Measurements from ENCODE around the gene DAPK1.

DNA sequence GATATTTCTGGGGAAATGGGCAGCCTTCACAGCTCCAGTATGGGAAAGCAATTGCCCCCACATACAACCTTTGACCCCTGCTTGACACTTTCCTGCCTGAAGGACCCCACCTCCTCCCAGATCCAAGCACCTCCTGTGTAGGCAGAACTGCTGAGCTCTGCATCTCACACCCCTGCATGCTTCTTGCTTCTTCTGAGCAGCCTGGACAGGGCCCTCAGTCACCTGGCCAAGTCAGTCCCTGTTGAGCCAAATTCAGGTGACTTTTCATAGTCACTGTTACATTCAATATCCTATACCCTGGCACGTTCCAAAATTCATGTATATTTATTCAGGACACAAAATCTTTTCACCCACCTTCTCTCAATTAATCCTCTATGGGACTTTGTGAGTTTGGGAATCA, 197.9 kb downstream of the DAPK1 start:
- no peak for TF ChIP-seq EZH2 (IDR thresholded peaks at IDR 0.05; ENCODE audit: borderline replicate concordance, insufficient read depth, low read length, poor library complexity, severe bottlenecking)
- no peak for TF ChIP-seq CTCF (IDR thresholded peaks at IDR 0.05; ENCODE audit: poor library complexity, severe bottlenecking)
- no peak for TF ChIP-seq EP300 (conservative IDR thresholded peaks at IDR 0.05; ENCODE audit: poor library complexity, severe bottlenecking)
- no peak for TF ChIP-seq POLR2AphosphoS5 (IDR thresholded peaks at IDR 0.05)
- no peak for TF ChIP-seq SMC3 (conservative IDR thresholded peaks at IDR 0.05; ENCODE audit: poor library complexity)
- no peak for TF ChIP-seq TAF1 (IDR thresholded peaks at IDR 0.05; ENCODE audit: low read depth)
- TF ChIP-seq RAD21 (conservative IDR thresholded peaks at IDR 0.05), result no peak
- TF ChIP-seq, protein P1, sequence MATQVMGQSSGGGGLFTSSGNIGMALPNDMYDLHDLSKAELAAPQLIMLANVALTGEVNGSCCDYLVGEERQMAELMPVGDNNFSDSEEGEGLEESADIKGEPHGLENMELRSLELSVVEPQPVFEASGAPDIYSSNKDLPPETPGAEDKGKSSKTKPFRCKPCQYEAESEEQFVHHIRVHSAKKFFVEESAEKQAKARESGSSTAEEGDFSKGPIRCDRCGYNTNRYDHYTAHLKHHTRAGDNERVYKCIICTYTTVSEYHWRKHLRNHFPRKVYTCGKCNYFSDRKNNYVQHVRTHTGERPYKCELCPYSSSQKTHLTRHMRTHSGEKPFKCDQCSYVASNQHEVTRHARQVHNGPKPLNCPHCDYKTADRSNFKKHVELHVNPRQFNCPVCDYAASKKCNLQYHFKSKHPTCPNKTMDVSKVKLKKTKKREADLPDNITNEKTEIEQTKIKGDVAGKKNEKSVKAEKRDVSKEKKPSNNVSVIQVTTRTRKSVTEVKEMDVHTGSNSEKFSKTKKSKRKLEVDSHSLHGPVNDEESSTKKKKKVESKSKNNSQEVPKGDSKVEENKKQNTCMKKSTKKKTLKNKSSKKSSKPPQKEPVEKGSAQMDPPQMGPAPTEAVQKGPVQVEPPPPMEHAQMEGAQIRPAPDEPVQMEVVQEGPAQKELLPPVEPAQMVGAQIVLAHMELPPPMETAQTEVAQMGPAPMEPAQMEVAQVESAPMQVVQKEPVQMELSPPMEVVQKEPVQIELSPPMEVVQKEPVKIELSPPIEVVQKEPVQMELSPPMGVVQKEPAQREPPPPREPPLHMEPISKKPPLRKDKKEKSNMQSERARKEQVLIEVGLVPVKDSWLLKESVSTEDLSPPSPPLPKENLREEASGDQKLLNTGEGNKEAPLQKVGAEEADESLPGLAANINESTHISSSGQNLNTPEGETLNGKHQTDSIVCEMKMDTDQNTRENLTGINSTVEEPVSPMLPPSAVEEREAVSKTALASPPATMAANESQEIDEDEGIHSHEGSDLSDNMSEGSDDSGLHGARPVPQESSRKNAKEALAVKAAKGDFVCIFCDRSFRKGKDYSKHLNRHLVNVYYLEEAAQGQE (IDR thresholded peaks at IDR 0.05; ENCODE audit: borderline replicate concordance), result no peak
- TF ChIP-seq MXI1 (conservative IDR thresholded peaks at IDR 0.05; ENCODE audit: poor library complexity, severe bottlenecking), result no peak
